ENCODE results near the gene NFYB.

The NFYB gene

DNA sequence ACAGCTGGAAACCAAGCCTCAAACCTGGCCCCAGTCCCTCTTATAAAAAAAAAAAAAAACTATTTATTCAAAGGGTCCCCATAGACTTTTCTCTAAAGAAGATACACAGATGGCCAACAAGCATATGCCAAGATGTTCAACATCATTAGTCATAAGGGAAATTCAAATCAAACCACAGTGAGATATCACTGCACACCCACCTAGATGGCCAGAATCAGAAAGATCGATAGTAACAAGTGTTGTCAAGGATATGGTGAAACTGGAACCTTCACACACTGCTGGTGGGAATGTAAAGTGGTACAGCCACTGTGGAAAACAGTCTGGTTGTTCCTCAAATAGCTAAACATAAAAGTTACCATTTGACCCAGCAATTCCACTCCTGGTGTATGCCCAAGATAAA, 5.9 kb upstream of the NFYB start:
- Histone ChIP-seq H3K27ac (ENCODE audit: low read depth, low read length, poor library complexity, severe bottlenecking) (no peak overlapping the region), H3K9me2 (ENCODE audit: low read depth, low read length) (no peaks in the 10 kb centered on the region), H3K9ac (ENCODE audit: low read length) (no peak overlapping the region), H3K9me3 (ENCODE audit: low read length) (no peaks in the 10 kb centered on the region), H3K36me3 (ENCODE audit: insufficient read depth, low read length) (no peaks in the 10 kb centered on the region), H3K27me3 (ENCODE audit: insufficient read depth, low read length) (no peaks in the 10 kb centered on the region), H3F3A (ENCODE audit: insufficient read depth, low read length) (no peaks in the 10 kb centered on the region), H3K4me3 (ENCODE audit: low read depth, low read length, poor library complexity, severe bottlenecking) (no peak overlapping the region), H3K79me2 (ENCODE audit: insufficient read depth, low read length) (no peaks in the 10 kb centered on the region), H3K4me2 (ENCODE audit: low read length) (no peak overlapping the region), H2AFZ (ENCODE audit: low read length) (no peak overlapping the region), H4K20me1 (ENCODE audit: insufficient read depth, low read length) (no peaks in the 10 kb centered on the region), H3K4me1 (ENCODE audit: insufficient read depth, low read length, severe bottlenecking) (peaks cover under 1% of the 10 kb centered on the region)
- TF ChIP-seq CTCF (IDR thresholded peaks at IDR 0.05; ENCODE audit: low read length) (no peak), EZH2 (IDR thresholded peaks at IDR 0.05; ENCODE audit: borderline replicate concordance, low read length) (no peak)

DNA sequence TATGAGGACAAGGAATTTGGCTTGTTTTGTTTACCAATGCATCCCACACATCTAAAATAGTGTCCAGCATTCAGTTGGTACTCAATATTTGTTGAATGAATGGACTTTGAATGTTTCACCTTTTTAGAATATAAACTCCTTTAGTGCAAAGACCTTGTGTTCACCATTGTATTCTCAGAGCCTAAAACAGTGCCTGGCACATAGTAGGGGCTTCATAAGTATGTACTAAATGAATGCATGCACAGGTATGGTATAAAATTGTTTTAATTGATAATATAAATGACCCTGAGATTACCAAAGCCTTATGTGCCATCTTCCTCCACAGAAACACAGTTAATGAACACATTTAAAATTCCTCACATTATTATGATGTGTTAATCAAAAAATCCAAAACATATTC, 5.0 kb upstream of the NFYB start:
- no peak overlapping the region for H3K4me3 ChIP-seq (ENCODE audit: low read depth, low read length, poor library complexity, severe bottlenecking)
- no peak overlapping the region for H3K9ac ChIP-seq (ENCODE audit: low read length)
- no peaks in the 10 kb centered on the region for H3K27me3 ChIP-seq (ENCODE audit: insufficient read depth, low read length)
- no peak overlapping the region for H2AFZ ChIP-seq (ENCODE audit: low read length)
- H3K36me3 ChIP-seq (ENCODE audit: insufficient read depth, low read length): no peaks in the 10 kb centered on the region
- H3K27ac ChIP-seq (ENCODE audit: low read depth, low read length, poor library complexity, severe bottlenecking): no peak overlapping the region
- H3K9me2 ChIP-seq (ENCODE audit: low read depth, low read length): no peaks in the 10 kb centered on the region
- TF ChIP-seq CTCF (IDR thresholded peaks at IDR 0.05; ENCODE audit: low read length) (no peak), EZH2 (IDR thresholded peaks at IDR 0.05; ENCODE audit: borderline replicate concordance, low read length) (no peak)
- H3F3A ChIP-seq (ENCODE audit: insufficient read depth, low read length): no peaks in the 10 kb centered on the region
- H3K4me2 ChIP-seq (ENCODE audit: low read length): no peak overlapping the region
- peaks cover 7% of the 10 kb centered on the region for H3K4me1 ChIP-seq (ENCODE audit: insufficient read depth, low read length, severe bottlenecking)
- no peaks in the 10 kb centered on the region for H3K79me2 ChIP-seq (ENCODE audit: insufficient read depth, low read length)
- no peaks in the 10 kb centered on the region for H4K20me1 ChIP-seq (ENCODE audit: insufficient read depth, low read length)
- no peaks in the 10 kb centered on the region for H3K9me3 ChIP-seq (ENCODE audit: low read length)

GRCh38 chr12:104142543-104142942, 4.5 kb upstream of the NFYB start:
- TF ChIP-seq EZH2 (IDR thresholded peaks at IDR 0.05; ENCODE audit: borderline replicate concordance, low read length): no peak
- TF ChIP-seq CTCF (IDR thresholded peaks at IDR 0.05; ENCODE audit: low read length): no peak
- H4K20me1 ChIP-seq (ENCODE audit: insufficient read depth, low read length): no peaks in the 10 kb centered on the region
- no peaks in the 10 kb centered on the region for H3K9me3 ChIP-seq (ENCODE audit: low read length)
- H3K4me1 ChIP-seq (ENCODE audit: insufficient read depth, low read length, severe bottlenecking): peaks cover 7% of the 10 kb centered on the region
- no peak overlapping the region for H3K9ac ChIP-seq (ENCODE audit: low read length)
- no peaks in the 10 kb centered on the region for H3K36me3 ChIP-seq (ENCODE audit: insufficient read depth, low read length)
- H2AFZ ChIP-seq (ENCODE audit: low read length): no peak overlapping the region
- H3K27ac ChIP-seq (ENCODE audit: low read depth, low read length, poor library complexity, severe bottlenecking): no peak overlapping the region
- no peaks in the 10 kb centered on the region for H3K79me2 ChIP-seq (ENCODE audit: insufficient read depth, low read length)
- H3K4me2 ChIP-seq (ENCODE audit: low read length): no peak overlapping the region
- H3K27me3 ChIP-seq (ENCODE audit: insufficient read depth, low read length): no peaks in the 10 kb centered on the region
- H3F3A ChIP-seq (ENCODE audit: insufficient read depth, low read length): no peaks in the 10 kb centered on the region
- H3K9me2 ChIP-seq (ENCODE audit: low read depth, low read length): no peaks in the 10 kb centered on the region
- no peak overlapping the region for H3K4me3 ChIP-seq (ENCODE audit: low read depth, low read length, poor library complexity, severe bottlenecking)
